NCI-H774 (cell line): ENCODE results near the gene STYX.
"Not testable (repeated sequence)": the region's sequence is repeated elsewhere in the genome, so short reads cannot be mapped to it uniquely, and the experiment has no call there.

Experiments
- DNase-seq: peaks from one replicate; lab custom pipeline; 2025; lab: John Stamatoyannopoulos, UW

Gene STYX

DNA sequence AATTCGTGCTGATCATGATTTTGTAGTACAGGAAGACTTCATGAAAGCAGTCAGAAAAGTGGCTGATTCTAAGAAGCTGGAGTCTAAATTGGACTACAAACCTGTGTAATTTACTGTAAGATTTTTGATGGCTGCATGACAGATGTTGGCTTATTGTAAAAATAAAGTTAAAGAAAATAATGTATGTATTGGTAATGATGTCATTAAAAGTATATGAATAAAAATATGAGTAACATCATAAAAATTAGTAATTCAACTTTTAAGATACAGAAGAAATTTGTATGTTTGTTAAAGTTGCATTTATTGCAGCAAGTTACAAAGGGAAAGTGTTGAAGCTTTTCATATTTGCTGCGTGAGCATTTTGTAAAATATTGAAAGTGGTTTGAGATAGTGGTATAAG, 2.5 kb upstream of the STYX start:
- not testable (repeated sequence) for DNase-seq

GRCh38 chr14:52729035-52729434, 931 bp upstream of the STYX start:
- DNase-seq, result not testable (repeated sequence)

GRCh38 chr14:52729585-52729924, 411 bp upstream of the STYX start:
- DNase-seq, result no peak

GRCh38 chr14:52730709-52731111, 744 bp downstream of the STYX start:
- no peak for DNase-seq

DNA sequence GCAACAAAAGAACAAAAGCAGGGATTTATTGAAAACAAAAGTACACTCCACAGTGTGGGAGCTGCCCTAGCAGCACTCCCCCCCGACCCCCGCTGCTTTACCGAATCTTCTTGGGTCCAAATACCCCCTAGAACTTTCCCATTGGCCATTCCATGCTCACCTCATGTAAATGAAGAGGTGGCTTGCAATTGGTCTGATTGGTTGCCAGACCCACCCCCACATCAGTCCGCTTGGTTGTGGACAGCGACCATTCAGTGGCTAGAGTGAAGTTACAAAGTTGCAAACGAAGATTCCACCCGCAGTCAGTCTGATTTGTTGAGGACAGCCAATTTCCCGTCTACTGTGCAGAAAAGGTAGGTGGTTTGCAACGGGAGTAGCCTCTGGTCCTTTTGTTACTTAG, 3.9 kb downstream of the STYX start:
- no peak for DNase-seq

GRCh38 chr14:52735921-52736489, 6.0 kb downstream of the STYX start:
- DNase-seq, result no peak

GRCh38 chr14:52738409-52738808, 8.4 kb downstream of the STYX start:
- no peak for DNase-seq

GRCh38 chr14:52740751-52741150, 10.8 kb downstream of the STYX start:
- DNase-seq, result no peak

GRCh38 chr14:52741865-52742264, 11.9 kb downstream of the STYX start:
- DNase-seq, result no peak

GRCh38 chr14:52748647-52749292, 18.8 kb downstream of the STYX start:
- no peak for DNase-seq

DNA sequence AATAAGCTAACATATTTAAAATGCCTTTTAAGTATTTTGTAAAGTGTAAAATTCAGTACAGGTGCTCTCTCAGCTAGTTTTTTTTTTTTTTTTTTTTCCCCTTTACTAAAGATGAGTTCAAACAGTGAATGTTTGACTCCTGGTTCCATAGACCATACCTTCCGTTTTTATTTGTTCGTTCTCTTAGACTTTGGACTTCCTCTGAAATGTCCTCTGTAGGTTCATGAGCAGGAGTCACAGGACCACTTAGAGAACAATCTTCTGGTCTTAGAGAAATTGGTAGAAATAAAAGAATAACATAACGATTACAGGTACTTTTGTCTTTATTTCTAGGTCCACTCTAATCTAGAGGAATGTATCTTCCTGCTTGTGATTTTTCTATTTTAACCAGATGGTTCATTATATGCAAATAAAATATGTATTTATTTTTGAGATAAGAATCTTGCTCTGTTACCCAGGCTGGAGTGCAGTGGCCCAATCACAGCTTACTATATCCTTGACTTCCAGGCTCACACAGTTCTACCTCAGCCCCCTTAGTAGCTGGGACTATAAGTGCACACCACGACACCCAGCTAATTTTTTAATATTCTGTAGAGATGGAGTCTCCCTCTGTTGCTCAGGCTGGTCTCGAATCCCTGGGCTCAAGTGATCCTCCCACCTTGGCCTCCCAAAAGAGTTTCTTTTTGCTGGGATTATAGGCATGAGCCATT, 25.8 kb downstream of the STYX start:
- no peak for DNase-seq

- DNase-seq, result no peak
Measured at GRCh38 chr14:52759145-52759544, 29.2 kb downstream of the STYX start.

DNA sequence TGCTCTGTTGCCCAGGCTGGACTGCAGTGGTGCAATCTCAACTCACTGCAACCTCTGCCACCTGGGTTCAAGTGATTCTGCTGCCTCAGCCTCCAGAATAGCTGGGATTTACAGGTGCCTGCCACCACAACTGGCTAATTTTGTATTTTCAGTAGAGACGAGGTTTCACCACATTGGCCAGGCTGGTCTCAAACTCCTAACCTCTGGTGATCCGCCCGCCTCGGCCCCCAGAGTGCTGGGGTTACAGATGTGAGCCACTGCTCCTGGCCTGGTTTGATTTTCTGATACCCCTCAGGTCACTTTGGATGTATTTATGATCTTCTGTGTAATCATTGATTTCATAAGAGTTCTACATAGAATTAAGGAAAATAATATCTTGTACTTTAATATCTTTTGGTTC, 33.0 kb downstream of the STYX start:
- DNase-seq, result not testable (repeated sequence)

DNA sequence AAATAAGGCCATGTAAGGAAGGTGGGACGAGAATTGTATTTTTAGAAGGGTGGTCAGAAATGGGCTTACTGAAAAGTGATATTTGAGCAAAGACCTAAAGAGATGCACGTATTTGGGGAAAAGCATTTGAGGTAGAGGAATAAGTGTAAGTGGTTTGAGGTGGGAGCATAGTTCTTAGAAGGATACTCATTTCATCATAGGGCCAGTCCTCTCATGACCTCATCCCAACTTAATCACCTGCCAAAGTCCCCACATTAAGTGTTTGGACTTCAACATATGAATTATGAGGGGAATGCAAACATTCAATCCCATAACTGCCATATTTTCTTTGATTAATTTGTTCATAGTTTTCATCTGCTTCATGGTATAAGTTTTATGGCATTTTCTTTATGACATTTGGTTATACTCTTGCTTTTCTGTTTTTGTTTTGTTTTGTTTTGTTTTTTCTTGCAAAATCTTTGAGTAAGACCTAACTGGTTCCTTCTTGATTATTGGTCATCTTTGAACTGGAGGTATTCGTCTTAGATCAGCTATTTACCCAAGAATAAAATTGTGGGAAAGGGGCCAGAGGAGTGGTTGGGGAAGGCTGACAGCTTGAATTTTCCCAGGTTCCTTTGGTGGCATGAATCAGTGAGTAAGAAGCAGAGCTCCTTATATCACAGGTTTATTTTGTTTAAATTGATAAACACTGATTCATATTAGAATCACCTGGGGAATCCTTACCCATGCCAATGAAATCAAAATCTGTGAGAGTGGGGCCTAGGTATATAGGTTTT, 37.3 kb downstream of the STYX start:
- DNase-seq, result no peak

GRCh38 chr14:52769887-52770286, 39.9 kb downstream of the STYX start:
- no peak for DNase-seq

DNA sequence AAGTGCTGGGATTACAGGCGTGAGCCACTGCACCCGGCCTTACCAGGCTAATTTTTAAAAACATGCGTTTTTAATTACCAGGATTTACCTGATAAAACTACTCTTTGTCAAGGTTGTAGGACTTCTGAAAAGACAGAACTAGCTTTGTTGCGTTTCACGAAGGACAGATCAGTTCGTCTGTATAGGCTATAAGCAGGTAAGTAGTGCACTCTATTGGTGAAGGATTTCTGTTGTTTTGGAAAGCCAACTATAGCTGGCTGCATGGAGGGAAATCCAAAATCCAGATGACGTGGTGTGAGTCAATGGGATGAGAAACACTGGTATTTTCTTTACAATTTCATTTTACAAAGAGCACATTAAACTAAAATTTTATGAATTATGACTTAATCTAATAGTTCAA, 46.9 kb downstream of the STYX start:
- DNase-seq, result no peak

DNA sequence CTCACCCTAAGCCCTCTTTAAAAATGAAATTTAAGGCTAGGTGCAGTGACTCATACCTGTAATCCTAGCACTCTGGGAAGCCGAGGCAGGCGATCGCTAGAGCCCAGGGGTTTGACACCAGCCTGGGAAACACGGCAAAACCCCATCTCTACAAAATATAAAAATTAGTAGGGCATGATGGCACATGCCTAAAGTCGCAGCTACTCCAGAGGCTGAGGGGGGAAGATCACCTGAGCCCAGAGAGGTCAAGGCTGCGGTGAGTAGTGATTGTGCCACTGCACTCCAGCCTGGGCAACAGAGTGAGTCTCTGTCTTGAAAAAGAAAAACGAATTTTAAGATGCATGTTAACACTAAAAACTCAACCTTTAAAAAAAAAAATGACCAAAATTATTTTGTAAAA, 48.7 kb downstream of the STYX start:
- DNase-seq, result no peak

DNA sequence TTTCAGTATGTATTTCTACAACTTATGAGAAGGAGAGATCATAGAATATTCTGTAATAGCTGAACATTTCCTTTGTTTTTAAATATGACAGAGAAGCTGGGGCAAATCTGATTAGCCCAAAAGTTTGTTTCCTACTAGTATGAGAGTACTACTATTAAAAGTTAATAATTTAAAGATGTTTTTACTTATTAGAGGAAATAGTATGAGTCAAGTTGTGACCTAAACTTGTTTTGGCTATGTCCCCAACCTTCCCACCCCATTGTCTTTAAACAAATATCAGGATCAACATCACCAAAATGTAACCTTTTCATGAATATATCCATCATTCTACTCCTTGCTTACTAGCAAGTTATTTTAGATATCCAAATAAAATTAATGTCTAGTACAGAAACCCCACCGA, 50.9 kb downstream of the STYX start:
- DNase-seq, result no peak

GRCh38 chr14:52781629-52782028, 51.7 kb downstream of the STYX start:
- no peak for DNase-seq

DNA sequence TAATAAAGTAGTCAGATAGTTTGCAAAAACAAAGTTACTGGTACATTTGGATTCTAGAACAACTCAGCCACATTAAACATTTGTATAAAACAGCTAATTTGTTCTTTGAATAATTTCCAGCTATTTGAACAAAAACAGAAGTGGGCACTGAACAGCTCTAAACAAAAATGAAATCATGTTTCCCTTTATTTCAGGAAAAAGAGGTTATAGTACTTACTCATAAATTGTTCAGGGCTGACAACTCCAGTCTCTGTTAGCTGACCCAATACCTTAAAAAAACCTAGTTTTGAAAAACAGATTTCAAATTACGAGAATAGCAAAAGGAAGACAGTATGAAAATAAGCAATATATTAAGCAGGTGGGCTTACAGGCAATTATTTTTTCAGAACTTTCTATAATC, 53.2 kb downstream of the STYX start:
- no peak for DNase-seq

GRCh38 chr14:52786887-52787286, 56.9 kb downstream of the STYX start:
- DNase-seq, result no peak

DNA sequence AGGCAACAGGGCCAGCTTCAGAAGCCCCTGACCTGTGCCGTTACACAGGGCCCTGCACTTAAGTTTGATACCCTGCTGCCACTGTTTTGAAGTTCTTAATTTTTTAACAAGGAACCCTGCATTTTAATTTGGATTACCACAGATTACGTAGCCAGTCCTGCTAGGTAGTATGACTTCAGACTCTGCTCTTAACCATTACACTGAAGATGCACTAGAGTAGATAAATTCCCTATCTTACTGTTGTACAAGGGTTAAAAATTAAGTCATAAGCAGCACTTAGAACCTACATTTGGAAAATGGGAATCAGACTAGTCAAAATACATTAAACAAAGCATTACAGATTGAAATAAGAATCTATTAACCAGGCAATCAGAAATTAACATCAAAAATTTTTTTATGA, 59.2 kb downstream of the STYX start:
- DNase-seq, result no peak
